Hepatocyte (in vitro differentiated cells): Measurements from ENCODE around the gene THSD4.
"Not testable (repeated sequence)": the region's sequence is repeated elsewhere in the genome, so short reads cannot be mapped to it uniquely, and the experiment has no call there.

Experiments
- CTCF ChIP-seq: fragments of 200-600 bp; sonication (generic); IDR thresholded peaks from 2 replicates; pipeline ENCODE4 v1.5.1; 2016; ENCODE audit warnings: antibody characterized with exemption, mild to moderate bottlenecking; ENCODE audit not compliant: poor library complexity
- EZH2 ChIP-seq: fragments of 200-600 bp; sonication (generic); IDR thresholded peaks from 2 replicates; pipeline ENCODE4 v1.6.1; 2016; ENCODE audit warnings: antibody characterized with exemption, mild to moderate bottlenecking, borderline replicate concordance
- EZH2phosphoT487 ChIP-seq: fragments of 200-600 bp; sonication (generic); IDR thresholded peaks from one replicate; pipeline ENCODE4 v1.6.1; 2018; ENCODE audit warnings: antibody characterized with exemption, mild to moderate bottlenecking, low read depth, moderate library complexity; ENCODE audit not compliant: unreplicated experiment, severe bottlenecking

- not testable (repeated sequence) for TF ChIP-seq CTCF, EZH2, EZH2phosphoT487
These were observed 610.1 kb downstream of the THSD4 start for GRCh38 chr15:71725207-71725955.
